ENCODE results near the gene OR2C1. TPM values are rescaled to one million over a fixed set of nuclear protein-coding genes. Genes with fewer than 3 reads are reported as not detected.
A peak's percentile ranks its signal among the peaks of the same experiment; 100 is the strongest.

Gene OR2C1
- total RNA-seq, 1 experiment from 2014 or later, result not detected

DNA sequence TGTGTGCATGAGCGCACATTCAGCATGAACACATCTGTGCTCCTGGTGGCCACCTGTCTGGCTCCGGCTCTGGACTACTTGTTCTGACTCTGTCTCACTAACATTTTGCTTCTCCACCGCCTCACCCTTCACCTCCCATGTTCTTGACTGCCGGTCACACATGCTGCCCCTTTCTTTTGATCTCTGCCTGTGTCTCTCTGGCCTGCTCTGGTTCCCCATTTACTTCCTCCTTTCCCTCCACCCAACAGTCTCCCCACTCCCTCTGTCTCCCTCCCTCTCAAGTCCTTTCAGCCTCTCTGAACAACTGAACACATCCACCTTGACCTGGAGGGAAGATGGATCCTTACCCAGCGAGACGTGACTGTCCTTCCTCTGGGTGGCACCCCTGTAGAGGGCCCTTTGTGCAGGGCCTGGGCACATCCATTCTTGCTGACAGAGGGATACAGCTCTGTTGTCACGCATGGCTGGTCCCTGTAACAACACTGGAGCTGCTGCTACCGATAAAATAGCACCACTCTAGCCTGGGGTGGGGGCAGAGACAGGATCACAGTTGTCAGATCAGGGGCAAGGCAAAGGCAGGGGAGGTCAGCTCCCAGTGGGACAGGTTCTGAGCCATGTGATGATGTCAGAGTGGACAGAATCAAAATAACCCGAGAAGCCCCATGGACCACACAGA lies 34.1 kb downstream of the OR2C1 start:
- DNase-seq (ENCODE audit: low read depth, low spot score) (no peak), ATAC-seq (no peak)
- Histone ChIP-seq H3K27ac (ENCODE audit: low read length) (no peak overlapping the region), H3K4me1 (ENCODE audit: control insufficient read depth, insufficient read depth, low read length) (no peaks in the 10 kb centered on the region), H3K4me3 (ENCODE audit: low read depth in 2 of 2, low read length in 2 of 2) (no peak overlapping the region), H3K27me3 (ENCODE audit: control insufficient read depth, insufficient read depth, low read length) (no peaks in the 10 kb centered on the region), H3K9me3 (ENCODE audit: control insufficient read depth, insufficient read depth, low read depth, low read length) (peaks cover 46% of the 10 kb centered on the region), H3K36me3 (ENCODE audit: control insufficient read depth, insufficient read depth, low read length) (no peaks in the 10 kb centered on the region)
- TF ChIP-seq TCF7L2 (IDR thresholded peaks at IDR 0.05; ENCODE audit: low read depth, low read length) (no peak), POLR2AphosphoS5 (IDR thresholded peaks at IDR 0.05; ENCODE audit: low read depth, low read length) (no peak), SIN3A (IDR thresholded peaks at IDR 0.05; ENCODE audit: borderline replicate concordance, insufficient read depth, low read depth, low read length) (no peak)
- TF ChIP-seq, protein P1, sequence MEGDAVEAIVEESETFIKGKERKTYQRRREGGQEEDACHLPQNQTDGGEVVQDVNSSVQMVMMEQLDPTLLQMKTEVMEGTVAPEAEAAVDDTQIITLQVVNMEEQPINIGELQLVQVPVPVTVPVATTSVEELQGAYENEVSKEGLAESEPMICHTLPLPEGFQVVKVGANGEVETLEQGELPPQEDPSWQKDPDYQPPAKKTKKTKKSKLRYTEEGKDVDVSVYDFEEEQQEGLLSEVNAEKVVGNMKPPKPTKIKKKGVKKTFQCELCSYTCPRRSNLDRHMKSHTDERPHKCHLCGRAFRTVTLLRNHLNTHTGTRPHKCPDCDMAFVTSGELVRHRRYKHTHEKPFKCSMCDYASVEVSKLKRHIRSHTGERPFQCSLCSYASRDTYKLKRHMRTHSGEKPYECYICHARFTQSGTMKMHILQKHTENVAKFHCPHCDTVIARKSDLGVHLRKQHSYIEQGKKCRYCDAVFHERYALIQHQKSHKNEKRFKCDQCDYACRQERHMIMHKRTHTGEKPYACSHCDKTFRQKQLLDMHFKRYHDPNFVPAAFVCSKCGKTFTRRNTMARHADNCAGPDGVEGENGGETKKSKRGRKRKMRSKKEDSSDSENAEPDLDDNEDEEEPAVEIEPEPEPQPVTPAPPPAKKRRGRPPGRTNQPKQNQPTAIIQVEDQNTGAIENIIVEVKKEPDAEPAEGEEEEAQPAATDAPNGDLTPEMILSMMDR (IDR thresholded peaks at IDR 0.05), result no peak
- TF ChIP-seq, protein P2, sequence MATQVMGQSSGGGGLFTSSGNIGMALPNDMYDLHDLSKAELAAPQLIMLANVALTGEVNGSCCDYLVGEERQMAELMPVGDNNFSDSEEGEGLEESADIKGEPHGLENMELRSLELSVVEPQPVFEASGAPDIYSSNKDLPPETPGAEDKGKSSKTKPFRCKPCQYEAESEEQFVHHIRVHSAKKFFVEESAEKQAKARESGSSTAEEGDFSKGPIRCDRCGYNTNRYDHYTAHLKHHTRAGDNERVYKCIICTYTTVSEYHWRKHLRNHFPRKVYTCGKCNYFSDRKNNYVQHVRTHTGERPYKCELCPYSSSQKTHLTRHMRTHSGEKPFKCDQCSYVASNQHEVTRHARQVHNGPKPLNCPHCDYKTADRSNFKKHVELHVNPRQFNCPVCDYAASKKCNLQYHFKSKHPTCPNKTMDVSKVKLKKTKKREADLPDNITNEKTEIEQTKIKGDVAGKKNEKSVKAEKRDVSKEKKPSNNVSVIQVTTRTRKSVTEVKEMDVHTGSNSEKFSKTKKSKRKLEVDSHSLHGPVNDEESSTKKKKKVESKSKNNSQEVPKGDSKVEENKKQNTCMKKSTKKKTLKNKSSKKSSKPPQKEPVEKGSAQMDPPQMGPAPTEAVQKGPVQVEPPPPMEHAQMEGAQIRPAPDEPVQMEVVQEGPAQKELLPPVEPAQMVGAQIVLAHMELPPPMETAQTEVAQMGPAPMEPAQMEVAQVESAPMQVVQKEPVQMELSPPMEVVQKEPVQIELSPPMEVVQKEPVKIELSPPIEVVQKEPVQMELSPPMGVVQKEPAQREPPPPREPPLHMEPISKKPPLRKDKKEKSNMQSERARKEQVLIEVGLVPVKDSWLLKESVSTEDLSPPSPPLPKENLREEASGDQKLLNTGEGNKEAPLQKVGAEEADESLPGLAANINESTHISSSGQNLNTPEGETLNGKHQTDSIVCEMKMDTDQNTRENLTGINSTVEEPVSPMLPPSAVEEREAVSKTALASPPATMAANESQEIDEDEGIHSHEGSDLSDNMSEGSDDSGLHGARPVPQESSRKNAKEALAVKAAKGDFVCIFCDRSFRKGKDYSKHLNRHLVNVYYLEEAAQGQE (IDR thresholded peaks at IDR 0.05; ENCODE audit: insufficient read depth in 1 of 2, low read depth in 2 of 2, low read length in 1 of 2), result no peak
- POLR2A ChIA-PET, result no interaction called here
- intact Hi-C loops (cut with micrococcal nuclease; ENCODE audit: unreplicated experiment) (no loop called here), in situ Hi-C loops (cut with HindIII; ENCODE audit: low pct_unique_long_range_greater_than_20kb, low sequenced_read_pairs) (no loop called here)
- BruUV-seq (replicated peaks), result no TSS peak
- CTCF ChIA-PET, result no interaction called here

DNA sequence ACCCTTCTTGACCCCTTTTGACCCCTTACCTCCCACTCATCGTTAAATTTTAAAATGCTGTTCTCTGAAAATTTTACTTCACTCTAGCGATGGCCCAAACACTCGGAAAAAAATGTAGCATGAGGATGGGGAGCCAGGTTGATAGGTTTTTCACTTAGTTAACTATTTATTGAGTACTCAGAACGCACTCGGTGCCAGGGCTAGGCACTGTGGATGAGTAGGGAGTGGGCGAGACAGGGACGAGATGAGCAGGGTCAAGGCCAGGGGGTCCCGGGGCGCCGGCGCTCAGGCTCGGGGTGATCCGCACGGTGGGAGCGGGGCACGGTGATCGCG lies 44.7 kb downstream of the OR2C1 start:
- in situ Hi-C loops (cut with HindIII; ENCODE audit: low pct_unique_long_range_greater_than_20kb, low sequenced_read_pairs) (no loop called here), intact Hi-C loops (cut with micrococcal nuclease; ENCODE audit: unreplicated experiment) (no loop called here)
- no peak for TF ChIP-seq SIN3A (IDR thresholded peaks at IDR 0.05; ENCODE audit: borderline replicate concordance, insufficient read depth, low read depth, low read length)
- TF ChIP-seq, protein P1 (IDR thresholded peaks at IDR 0.05), result no peak
- no peak for TF ChIP-seq POLR2AphosphoS5 (IDR thresholded peaks at IDR 0.05; ENCODE audit: low read depth, low read length)
- TF ChIP-seq TCF7L2 (IDR thresholded peaks at IDR 0.05; ENCODE audit: low read depth, low read length), result no peak
- TF ChIP-seq, protein P2 (IDR thresholded peaks at IDR 0.05; ENCODE audit: insufficient read depth in 1 of 2, low read depth in 2 of 2, low read length in 1 of 2), result no peak
- Histone ChIP-seq H3K27ac (ENCODE audit: low read length) (peak overlapping the region; percentile 91), H3K27me3 (ENCODE audit: control insufficient read depth, insufficient read depth, low read length) (no peaks in the 10 kb centered on the region), H3K36me3 (ENCODE audit: control insufficient read depth, insufficient read depth, low read length) (peaks cover 6% of the 10 kb centered on the region; the same call in 1 of the 2 replicates), H3K4me1 (ENCODE audit: control insufficient read depth, insufficient read depth, low read length) (0 out of 2 replicates have a peak, but pooled peaks cover 3% of the 10 kb centered on the region), H3K9me3 (ENCODE audit: control insufficient read depth, insufficient read depth, low read depth, low read length) (peaks cover 43% of the 10 kb centered on the region), H3K4me3 (ENCODE audit: low read depth in 2 of 2, low read length in 2 of 2) (peak overlapping the region; percentile 82 to 89)
- ATAC-seq, result no peak
- BruUV-seq (replicated peaks), result TSS peak; percentile 76
- ChIA-PET POLR2A (no interaction called here), CTCF (no interaction called here)
- DNase-seq (ENCODE audit: low read depth, low spot score), result no peak

All from Panc1 (cell line).